D721Med (cell line): ENCODE results near the gene PRKG1.

Experiments used
- DNase-seq: peaks from one replicate; pipeline ENCODE4 v3.0.0; 2011; ENCODE audit warnings: low spot score; ENCODE audit not compliant: insufficient read length
- FAIRE-seq: peaks from 2 replicates; lab custom pipeline; 2011; peaks lifted over from hg19 to GRCh38; lab: Jason Lieb, UNC
- CTCF ChIP-seq: IDR thresholded peaks from 2 replicates; pipeline ENCODE4 v1.5.1; 2012; ENCODE audit warnings: mild to moderate bottlenecking, control low read depth; ENCODE audit not compliant: insufficient read depth; ENCODE audit errors: missing control alignments

The PRKG1 gene

GRCh38 chr10:51876979-51877378 is 802.7 kb downstream of the PRKG1 start:
- FAIRE-seq = no peak
- DNase-seq = no peak

GRCh38 chr10:51877636-51878035 is 803.3 kb downstream of the PRKG1 start:
- TF ChIP-seq CTCF = no peak
- DNase-seq (no peak), FAIRE-seq (no peak)

More at GRCh38 chr10:51876979-51877378, 802.7 kb downstream of the PRKG1 start:
- no peak for TF ChIP-seq CTCF

- no peak for DNase-seq
- no peak for FAIRE-seq
- no peak for TF ChIP-seq CTCF
These were observed 804.4 kb downstream of the PRKG1 start for GRCh38 chr10:51878695-51879094.

- TF ChIP-seq CTCF = no peak
- DNase-seq (no peak), FAIRE-seq (no peak)
These were observed 805.0 kb downstream of the PRKG1 start for GRCh38 chr10:51879238-51879637.

GRCh38 chr10:51881213-51881612 is 806.9 kb downstream of the PRKG1 start:
- DNase-seq (no peak), FAIRE-seq (no peak)
- no peak for TF ChIP-seq CTCF

GRCh38 chr10:51886438-51887068 is 812.3 kb downstream of the PRKG1 start:
- no peak for FAIRE-seq
- no peak for TF ChIP-seq CTCF

GRCh38 chr10:51888263-51888662 is 814.0 kb downstream of the PRKG1 start:
- DNase-seq (no peak), FAIRE-seq (no peak)

More at GRCh38 chr10:51886438-51887068, 812.3 kb downstream of the PRKG1 start:
- DNase-seq = no peak

More at GRCh38 chr10:51888263-51888662, 814.0 kb downstream of the PRKG1 start:
- no peak for TF ChIP-seq CTCF
